Testis (tissue), 2 donors: Measurements from ENCODE around the gene TRIAP1.

Experiments
- POLR2A ChIP-seq: fragments of 450-650 bp; IDR thresholded peaks from one replicate; pipeline ENCODE4 v1.6.1; 2017; ENCODE audit warnings: antibody characterized with exemption, mild to moderate bottlenecking, moderate library complexity
- TF ChIP-seq, protein P1 (sequence below), 3 experiments: fragments of 450-650 bp in 2 of 3; fragments of 200-600 bp in 1 of 3; sonication (generic) in 1 of 3; IDR thresholded peaks; one replicate each; pipeline ENCODE4 v1.5.1; 2016 to 2019; ENCODE audit warnings: antibody characterized with exemption in 3 of 3, mild to moderate bottlenecking in 2 of 3, moderate library complexity in 1 of 3

DNA sequence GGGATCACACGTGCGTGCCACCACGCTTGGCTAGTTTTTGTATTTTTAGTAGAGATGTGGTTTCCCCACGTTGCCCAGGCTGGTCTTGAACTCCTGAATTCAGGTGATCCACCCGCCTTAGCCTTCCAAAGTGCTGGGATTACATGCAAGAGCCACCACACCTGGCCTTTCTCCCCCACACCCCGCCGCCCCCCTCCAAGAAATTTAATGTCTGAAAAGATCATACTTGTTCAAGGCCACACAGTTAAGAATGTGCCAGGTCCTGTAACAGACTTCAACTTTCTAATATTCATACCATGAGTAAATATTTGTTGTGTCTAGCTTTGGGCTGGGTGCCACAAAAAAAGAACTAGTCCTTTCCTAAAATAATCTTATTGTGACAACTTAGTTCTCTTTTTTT, 9.1 kb upstream of the TRIAP1 start:
- TF ChIP-seq, protein P1, sequence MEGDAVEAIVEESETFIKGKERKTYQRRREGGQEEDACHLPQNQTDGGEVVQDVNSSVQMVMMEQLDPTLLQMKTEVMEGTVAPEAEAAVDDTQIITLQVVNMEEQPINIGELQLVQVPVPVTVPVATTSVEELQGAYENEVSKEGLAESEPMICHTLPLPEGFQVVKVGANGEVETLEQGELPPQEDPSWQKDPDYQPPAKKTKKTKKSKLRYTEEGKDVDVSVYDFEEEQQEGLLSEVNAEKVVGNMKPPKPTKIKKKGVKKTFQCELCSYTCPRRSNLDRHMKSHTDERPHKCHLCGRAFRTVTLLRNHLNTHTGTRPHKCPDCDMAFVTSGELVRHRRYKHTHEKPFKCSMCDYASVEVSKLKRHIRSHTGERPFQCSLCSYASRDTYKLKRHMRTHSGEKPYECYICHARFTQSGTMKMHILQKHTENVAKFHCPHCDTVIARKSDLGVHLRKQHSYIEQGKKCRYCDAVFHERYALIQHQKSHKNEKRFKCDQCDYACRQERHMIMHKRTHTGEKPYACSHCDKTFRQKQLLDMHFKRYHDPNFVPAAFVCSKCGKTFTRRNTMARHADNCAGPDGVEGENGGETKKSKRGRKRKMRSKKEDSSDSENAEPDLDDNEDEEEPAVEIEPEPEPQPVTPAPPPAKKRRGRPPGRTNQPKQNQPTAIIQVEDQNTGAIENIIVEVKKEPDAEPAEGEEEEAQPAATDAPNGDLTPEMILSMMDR (IDR thresholded peaks at IDR 0.05): no peak
- no peak for TF ChIP-seq POLR2A
